HG02943 (cell line): Measurements from ENCODE around the gene RNU6-1.

Source experiments
- ATAC-seq: cut with Tn5 transposase; IDR thresholded peaks from one replicate; pipeline ENCODE4 v1.9.1; 2021; ENCODE audit warnings: mild to moderate bottlenecking, low read depth, moderate library complexity; ENCODE audit not compliant: unreplicated experiment

RNU6-1 gene

GRCh38 chr15:67834581-67835296, 5.1 kb downstream of the RNU6-1 start:
- no peak for ATAC-seq

DNA sequence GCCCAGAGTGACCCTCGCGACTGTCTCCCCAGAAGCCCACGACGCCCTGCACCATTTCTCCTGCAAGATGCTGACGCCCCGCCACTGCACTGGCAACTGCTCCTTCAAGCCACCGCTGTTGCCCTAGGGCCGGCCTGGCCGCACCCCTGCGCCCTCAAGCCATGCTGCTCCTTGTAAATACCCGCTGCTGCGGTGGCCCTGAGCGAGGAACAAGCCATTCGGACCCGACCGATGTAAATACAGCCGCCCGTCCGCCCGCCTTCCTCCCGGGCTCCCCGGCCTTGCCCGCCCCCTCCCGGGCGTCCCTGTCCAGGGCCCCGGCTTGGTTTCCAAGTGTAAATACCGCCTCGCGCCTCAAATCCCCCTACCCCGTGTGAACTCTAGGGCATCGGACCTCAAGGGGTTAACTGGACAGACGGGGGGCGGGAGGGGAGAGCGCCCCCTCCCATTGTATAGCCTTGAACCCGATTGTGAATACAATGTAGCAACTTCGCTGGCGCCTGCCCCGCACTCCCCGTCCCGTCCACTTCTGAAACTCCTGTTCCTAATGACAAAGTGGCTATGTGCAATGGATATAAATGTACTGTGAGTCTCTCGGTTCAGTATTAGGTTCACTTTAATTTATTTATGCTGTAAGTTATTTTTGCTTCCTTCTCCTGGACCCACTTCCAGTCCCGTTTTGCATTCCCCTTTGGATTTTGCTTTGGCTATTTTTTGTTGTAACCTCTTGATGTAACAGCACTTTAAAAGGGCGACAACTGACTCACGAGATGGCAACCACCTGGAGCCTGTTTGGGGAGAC, 5.9 kb downstream of the RNU6-1 start:
- ATAC-seq = no peak

DNA sequence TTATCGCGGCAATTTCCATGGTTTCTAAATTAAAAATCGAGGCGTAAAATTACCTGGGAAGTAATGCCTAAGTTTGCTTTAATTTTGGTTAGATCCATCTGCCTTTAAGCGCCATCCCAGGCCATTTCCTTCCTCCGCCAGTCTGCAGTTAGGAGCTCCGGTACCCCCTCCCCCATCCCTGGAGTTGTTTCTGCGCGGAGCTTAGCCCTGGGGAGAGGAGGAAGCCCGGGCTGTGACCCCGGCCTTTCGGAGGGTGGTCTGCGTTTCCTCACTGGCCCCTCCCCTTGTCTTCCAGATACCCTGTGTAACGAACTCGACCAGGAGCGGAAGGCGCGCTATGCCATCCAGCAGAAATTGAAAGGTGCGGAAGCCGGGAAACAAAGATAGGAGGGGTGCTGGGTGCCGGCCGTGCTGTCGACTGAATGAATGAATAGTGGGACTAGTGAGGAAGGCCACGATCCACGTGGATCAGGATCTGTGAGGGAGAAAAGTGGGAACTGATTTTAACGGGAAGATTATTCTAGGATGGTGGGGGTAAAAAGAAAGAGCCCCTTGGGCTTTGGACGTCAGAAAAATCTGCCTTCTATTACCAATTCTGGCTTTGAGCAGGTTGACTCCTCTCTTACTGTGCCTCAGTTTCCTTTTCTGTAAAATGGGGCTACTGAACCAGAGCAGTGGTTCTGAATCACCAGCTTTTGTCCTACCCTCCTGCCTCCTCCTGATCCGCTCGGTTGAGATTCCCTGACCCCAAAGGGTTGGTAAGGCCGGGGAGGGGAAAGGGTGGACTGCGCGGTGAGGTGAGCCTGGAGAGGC, 6.7 kb downstream of the RNU6-1 start:
- ATAC-seq = no peak

DNA sequence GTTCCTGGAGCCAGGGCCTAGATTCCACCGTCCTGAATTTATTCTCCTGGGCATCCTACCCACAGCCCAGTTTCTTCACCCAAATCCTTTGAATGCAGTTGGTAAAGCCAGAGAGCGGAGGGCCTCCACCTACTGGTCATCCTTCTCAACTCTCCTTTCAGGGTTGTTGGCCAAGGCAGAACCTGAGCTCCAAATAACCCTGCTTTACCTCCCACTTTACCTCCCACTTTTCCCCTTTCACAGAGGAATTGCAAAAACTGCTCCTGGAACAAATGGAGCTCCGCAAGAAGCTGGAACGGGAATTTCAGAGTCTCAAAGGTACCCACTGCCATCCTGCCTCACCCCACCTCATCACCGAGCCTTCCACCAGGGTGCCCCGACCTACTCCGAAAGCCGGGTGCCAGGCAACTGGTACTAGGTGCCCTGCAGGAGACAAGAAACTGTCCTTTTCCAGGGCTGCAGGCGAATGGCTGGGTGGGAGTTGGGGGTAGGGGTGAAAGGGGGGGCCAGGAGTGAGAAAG, 7.8 kb downstream of the RNU6-1 start:
- no peak for ATAC-seq

DNA sequence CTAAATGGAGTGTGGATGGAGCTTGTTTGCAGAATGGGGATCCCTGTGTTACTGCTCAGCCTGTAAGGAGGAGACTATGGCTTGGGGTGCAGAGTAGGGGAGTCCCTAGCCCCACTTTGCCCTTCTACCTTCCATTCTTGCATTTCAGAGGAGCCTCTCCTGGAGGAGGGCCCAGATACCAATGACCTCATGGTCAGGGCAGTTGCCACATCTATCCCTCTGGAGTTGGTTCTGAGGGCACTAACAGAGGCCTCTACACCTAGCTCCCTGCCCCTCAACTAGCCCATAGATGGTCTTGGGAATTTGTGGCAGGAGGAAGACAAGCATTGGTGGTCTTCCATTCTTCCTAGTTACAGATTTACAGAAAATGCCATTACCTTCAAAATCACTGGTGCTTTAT, 8.5 kb downstream of the RNU6-1 start:
- no peak for ATAC-seq

- no peak for ATAC-seq
Observed at GRCh38 chr15:67829647-67830504, 10.0 kb downstream of the RNU6-1 start.

GRCh38 chr15:67828969-67829646, 10.7 kb downstream of the RNU6-1 start:
- ATAC-seq = no peak

DNA sequence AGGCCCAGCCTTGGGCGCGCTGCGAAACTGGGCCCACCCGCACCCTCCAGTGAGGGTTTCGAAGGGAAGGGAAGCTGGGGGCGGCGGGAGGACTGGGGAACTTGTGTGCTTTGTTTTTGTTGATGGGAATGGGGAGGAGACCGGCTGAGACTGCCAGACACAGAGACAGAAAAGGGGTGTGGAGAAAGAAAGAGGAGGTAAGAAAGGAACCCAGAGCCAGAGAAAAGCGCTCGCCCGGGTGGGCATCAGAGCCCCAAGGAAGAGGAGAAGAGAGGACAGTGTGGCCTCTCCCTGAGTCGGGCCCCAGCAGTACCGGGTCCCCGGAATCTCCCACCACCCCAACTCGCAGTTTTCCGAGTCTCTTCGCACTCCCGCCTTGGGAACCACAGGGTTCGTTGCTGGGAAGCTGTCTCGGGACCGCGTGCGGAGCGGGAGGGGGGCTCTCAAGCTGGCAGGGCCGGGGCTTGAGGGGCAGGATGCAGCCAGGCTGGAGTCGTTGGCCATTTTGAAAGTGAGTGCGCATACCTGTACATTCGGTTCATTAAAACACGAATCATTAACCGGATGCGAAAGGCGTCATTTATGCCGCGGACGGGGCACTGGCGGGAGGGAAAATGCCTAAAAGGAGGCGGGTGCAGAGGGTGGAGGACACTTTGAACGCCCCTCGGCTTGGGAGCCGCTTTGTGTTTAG, 11.4 kb downstream of the RNU6-1 start:
- ATAC-seq = no peak

GRCh38 chr15:67827562-67828277, 12.1 kb downstream of the RNU6-1 start:
- no peak for ATAC-seq

DNA sequence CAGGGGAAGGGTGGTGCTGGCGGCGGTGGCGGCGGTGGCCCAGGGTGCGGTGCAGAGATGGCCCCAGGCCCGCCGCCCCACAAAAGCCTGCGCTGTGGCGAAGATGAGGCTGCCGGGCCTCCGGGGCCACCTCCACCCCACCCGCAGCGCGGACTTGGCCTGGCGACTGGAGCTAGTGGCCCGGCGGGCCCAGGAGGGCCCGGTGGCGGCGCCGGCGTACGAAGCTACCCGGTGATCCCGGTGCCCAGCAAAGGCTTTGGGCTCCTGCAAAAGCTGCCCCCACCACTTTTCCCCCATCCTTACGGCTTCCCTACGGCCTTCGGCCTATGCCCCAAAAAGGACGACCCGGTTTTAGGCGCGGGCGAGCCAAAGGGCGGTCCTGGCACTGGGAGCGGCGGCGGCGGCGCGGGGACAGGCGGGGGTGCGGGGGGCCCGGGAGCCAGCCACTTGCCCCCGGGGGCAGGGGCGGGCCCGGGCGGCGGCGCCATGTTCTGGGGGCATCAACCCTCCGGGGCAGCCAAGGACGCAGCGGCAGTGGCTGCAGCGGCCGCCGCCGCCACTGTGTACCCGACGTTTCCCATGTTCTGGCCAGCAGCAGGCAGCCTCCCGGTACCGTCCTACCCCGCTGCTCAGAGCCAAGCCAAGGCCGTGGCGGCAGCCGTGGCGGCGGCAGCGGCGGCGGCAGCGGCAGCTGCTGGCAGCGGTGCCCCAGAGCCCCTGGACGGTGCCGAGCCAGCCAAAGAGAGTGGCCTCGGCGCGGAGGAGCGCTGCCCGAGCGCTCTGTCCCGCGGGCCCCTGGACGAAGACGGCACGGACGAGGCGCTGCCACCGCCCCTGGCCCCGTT, 12.9 kb downstream of the RNU6-1 start:
- ATAC-seq = no peak

- no peak for ATAC-seq
Observed at GRCh38 chr15:67825881-67826716, 13.7 kb downstream of the RNU6-1 start.

- no peak for ATAC-seq
Observed at GRCh38 chr15:67824976-67825880, 14.6 kb downstream of the RNU6-1 start, which contains the start of gene SKOR1. Gene SKOR1, plus strand, starts transcription at chr15:67825509. Its CDS starts 94 bp downstream, at chr15:67825603.

DNA sequence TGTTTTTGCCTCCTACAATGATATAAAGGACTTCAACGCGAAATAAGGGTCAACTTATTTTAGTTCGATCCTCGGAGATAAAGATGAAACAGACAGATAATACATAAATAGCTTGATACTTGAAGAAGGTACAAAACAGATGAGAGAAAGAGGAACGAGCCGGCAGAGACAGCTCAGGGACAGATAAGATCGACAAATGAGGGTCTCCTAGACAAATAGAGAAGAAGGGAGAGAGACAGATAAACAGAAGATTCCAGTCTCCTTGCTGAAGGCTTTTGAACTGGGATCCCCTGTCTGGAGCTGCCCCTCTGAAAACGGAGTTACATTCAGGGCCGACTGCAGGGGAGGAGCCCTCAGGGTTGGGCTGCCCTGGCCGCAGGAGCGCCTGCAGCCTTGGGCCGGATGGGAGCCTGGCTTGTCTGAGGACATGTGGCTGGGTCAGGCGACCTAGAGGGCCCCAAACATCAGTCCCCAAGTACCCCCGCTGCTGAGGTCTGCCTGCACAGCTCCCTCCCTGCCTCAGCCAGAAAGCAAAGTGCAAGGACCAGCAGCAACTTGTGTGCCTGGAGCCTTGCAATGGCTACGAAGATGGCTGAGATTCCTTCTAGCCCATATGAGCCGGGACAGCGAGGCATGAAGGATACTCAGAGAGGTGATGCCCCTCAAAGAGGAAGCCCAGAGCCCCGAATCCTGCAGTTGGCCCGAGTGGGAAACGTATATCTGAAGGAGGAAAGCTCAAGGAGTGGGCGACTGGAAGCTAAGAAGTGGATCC, 15.5 kb downstream of the RNU6-1 start:
- ATAC-seq = no peak

DNA sequence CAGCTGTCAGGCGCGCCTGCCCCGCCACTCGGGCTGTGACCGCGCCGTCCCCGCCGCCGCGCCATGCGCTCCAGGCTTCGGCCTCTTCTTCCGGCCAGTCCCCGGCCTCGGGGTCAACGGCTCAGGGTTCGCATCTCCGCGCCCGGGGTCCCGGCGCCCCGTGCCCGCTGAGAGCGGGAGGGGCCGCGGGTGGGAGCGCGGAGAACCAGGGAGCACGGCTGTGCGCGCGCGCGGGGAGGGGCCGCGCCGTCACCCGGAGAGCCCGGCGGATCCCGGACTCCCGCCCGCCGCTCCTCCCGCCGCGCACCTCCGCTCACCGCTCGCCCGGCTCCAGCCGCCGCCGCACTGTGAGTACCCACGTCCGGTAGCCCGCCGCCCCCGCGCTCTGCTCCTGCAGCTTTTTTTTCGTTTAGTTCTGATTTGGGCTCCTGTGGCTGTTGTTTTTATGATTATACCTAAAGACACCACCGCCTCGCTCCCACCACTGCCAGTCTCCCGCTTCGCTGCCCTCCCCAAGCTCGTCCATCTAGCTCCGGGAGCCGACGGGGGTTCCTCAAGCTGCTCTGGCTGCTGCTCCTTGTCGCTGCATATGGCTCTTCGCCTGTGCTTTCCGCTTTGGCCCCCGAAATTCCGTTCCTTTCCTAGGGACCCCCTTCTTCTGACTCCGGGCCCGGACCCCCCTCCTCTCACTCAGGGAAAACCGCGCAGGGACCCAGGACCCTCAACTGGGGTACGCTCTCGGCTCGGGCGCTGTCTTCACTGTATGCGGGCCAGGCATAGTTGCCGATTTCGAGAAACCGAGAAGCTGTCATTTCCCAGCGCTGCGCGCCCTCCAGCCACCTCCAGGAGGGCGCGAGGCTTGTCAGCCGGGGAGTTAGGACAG, 16.3 kb downstream of the RNU6-1 start:
- ATAC-seq = no peak
